ENCODE results near the gene AMHR2. TPM values are rescaled to one million over a fixed set of nuclear protein-coding genes. Genes with fewer than 3 reads are reported as not detected.
"Not testable (repeated sequence)": the region's sequence is repeated elsewhere in the genome, so short reads cannot be mapped to it uniquely, and the experiment has no call there.

Gene AMHR2
- total RNA-seq, 1 experiment from 2014 or later = 0.13 TPM

- DNase-seq (ENCODE audit: low read depth, low spot score) = peak; percentile 100
- in situ Hi-C loops (cut with HindIII; ENCODE audit: low pct_unique_long_range_greater_than_20kb, low sequenced_read_pairs) = no loop called here
These were observed 17.6 kb downstream of the AMHR2 start, which contains the start of gene PRR13 for GRCh38 chr12:53441040-53441833. PRR13 (plus strand) TSS chr12:53441734; CDS start chr12:53442715, 981 bp downstream.

GRCh38 chr12:53443955-53444354 lies 20.3 kb downstream of the AMHR2 start:
- in situ Hi-C loops (cut with HindIII; ENCODE audit: low pct_unique_long_range_greater_than_20kb, low sequenced_read_pairs) = no loop called here
- DNase-seq (ENCODE audit: low read depth, low spot score) = no peak

GRCh38 chr12:53444593-53445325 lies 21.1 kb downstream of the AMHR2 start:
- DNase-seq (ENCODE audit: low read depth, low spot score); in situ Hi-C loops (cut with HindIII; ENCODE audit: low pct_unique_long_range_greater_than_20kb, low sequenced_read_pairs): not testable (repeated sequence)

GRCh38 chr12:53450936-53451335 lies 27.3 kb downstream of the AMHR2 start:
- DNase-seq (ENCODE audit: low read depth, low spot score) = no peak
- in situ Hi-C loops (cut with HindIII; ENCODE audit: low pct_unique_long_range_greater_than_20kb, low sequenced_read_pairs) = no loop called here

- in situ Hi-C loops (cut with HindIII; ENCODE audit: low pct_unique_long_range_greater_than_20kb, low sequenced_read_pairs) = no loop called here
- DNase-seq (ENCODE audit: low read depth, low spot score) = peak; percentile 100
These were observed 28.1 kb downstream of the AMHR2 start, which contains the start of gene PCBP2 for GRCh38 chr12:53451661-53452158. PCBP2 (plus strand) TSS chr12:53452102; CDS start chr12:53454801, 2,699 bp downstream.

GRCh38 chr12:53452159-53453077 lies 28.8 kb downstream of the AMHR2 start:
- DNase-seq (ENCODE audit: low read depth, low spot score) = peak; percentile 88
- in situ Hi-C loops (cut with HindIII; ENCODE audit: low pct_unique_long_range_greater_than_20kb, low sequenced_read_pairs) = no loop called here

GRCh38 chr12:53453953-53454640 lies 30.4 kb downstream of the AMHR2 start:
- in situ Hi-C loops (cut with HindIII; ENCODE audit: low pct_unique_long_range_greater_than_20kb, low sequenced_read_pairs) = no loop called here
- DNase-seq (ENCODE audit: low read depth, low spot score) = no peak

- in situ Hi-C loops (cut with HindIII; ENCODE audit: low pct_unique_long_range_greater_than_20kb, low sequenced_read_pairs) = no loop called here
- DNase-seq (ENCODE audit: low read depth, low spot score) = no peak
These were observed 31.1 kb downstream of the AMHR2 start for GRCh38 chr12:53454707-53455106.

GRCh38 chr12:53456654-53457366 lies 33.2 kb downstream of the AMHR2 start:
- in situ Hi-C loops (cut with HindIII; ENCODE audit: low pct_unique_long_range_greater_than_20kb, low sequenced_read_pairs) = no loop called here
- DNase-seq (ENCODE audit: low read depth, low spot score) = no peak

- in situ Hi-C loops (cut with HindIII; ENCODE audit: low pct_unique_long_range_greater_than_20kb, low sequenced_read_pairs) = no loop called here
- no peak for DNase-seq (ENCODE audit: low read depth, low spot score)
These were observed 35.4 kb downstream of the AMHR2 start for GRCh38 chr12:53459097-53459496.

- in situ Hi-C loops (cut with HindIII; ENCODE audit: low pct_unique_long_range_greater_than_20kb, low sequenced_read_pairs) = no loop called here
- no peak for DNase-seq (ENCODE audit: low read depth, low spot score)
These were observed 37.4 kb downstream of the AMHR2 start for GRCh38 chr12:53461059-53461458.

- in situ Hi-C loops (cut with HindIII; ENCODE audit: low pct_unique_long_range_greater_than_20kb, low sequenced_read_pairs) = no loop called here
- DNase-seq (ENCODE audit: low read depth, low spot score) = no peak
These were observed 37.9 kb downstream of the AMHR2 start for GRCh38 chr12:53461591-53461990.

- in situ Hi-C loops (cut with HindIII; ENCODE audit: low pct_unique_long_range_greater_than_20kb, low sequenced_read_pairs) = no loop called here
These were observed 39.3 kb downstream of the AMHR2 start for GRCh38 chr12:53462935-53463334.

GRCh38 chr12:53463802-53464560 lies 40.3 kb downstream of the AMHR2 start:
- in situ Hi-C loops (cut with HindIII; ENCODE audit: low pct_unique_long_range_greater_than_20kb, low sequenced_read_pairs) = no loop called here
- no peak for DNase-seq (ENCODE audit: low read depth, low spot score)

More at GRCh38 chr12:53462935-53463334, 39.3 kb downstream of the AMHR2 start:
- DNase-seq (ENCODE audit: low read depth, low spot score) = no peak

- DNase-seq (ENCODE audit: low read depth, low spot score) = no peak
- in situ Hi-C loops (cut with HindIII; ENCODE audit: low pct_unique_long_range_greater_than_20kb, low sequenced_read_pairs) = no loop called here
These were observed 41.2 kb downstream of the AMHR2 start for GRCh38 chr12:53464685-53465418.
